MM.1S (cell line): ENCODE measurements around the gene ANKLE2.
"Not testable (repeated sequence)": the region's sequence is repeated elsewhere in the genome, so short reads cannot be mapped to it uniquely, and the experiment has no call there.

Experiments used
- DNase-seq: peaks from one replicate; pipeline ENCODE4 v3.0.0-alpha.2; 2015
- H2AFZ ChIP-seq: fragments of 300-600 bp; sonication (generic); 2 replicates; pipeline ENCODE4 v1.6.0; 2016; ENCODE audit warnings: antibody characterized with exemption, low read length
- H3F3A ChIP-seq: fragments of 300-600 bp; sonication (generic); 2 replicates; pipeline ENCODE4 v1.6.1; 2016; ENCODE audit warnings: mild to moderate bottlenecking, antibody characterized with exemption, low read length, moderate library complexity, mixed read lengths; ENCODE audit not compliant: insufficient read depth
- H3K27ac ChIP-seq: fragments of 300-600 bp; sonication (generic); 2 replicates; pipeline ENCODE4 v1.5.1; 2016; ENCODE audit warnings: mild to moderate bottlenecking, low read length
- H3K27me3 ChIP-seq: fragments of 300-600 bp; sonication (generic); replicated peaks from 2 replicates; pipeline ENCODE4 v1.6.0; 2016; ENCODE audit warnings: low read length; ENCODE audit not compliant: insufficient read depth
- H3K36me3 ChIP-seq: fragments of 300-600 bp; sonication (generic); replicated peaks from 2 replicates; pipeline ENCODE4 v1.6.1; 2016; ENCODE audit warnings: mild to moderate bottlenecking, low read length, mixed read lengths; ENCODE audit not compliant: insufficient read depth
- H3K4me1 ChIP-seq: fragments of 300-600 bp; sonication (generic); 2 replicates; pipeline ENCODE4 v1.6.1; 2016; ENCODE audit warnings: low read length, mixed read lengths
- H3K4me2 ChIP-seq: fragments of 300-600 bp; sonication (generic); 2 replicates; pipeline ENCODE4 v1.6.0; 2016; ENCODE audit warnings: low read depth, low read length
- H3K4me3 ChIP-seq: fragments of 300-600 bp; sonication (generic); 2 replicates; pipeline ENCODE4 v1.5.1; 2016; ENCODE audit warnings: low read length, mixed read lengths
- H3K79me2 ChIP-seq: fragments of 300-600 bp; sonication (generic); 2 replicates; pipeline ENCODE4 v1.6.1; 2016; ENCODE audit warnings: mixed run types, low read length, mixed read lengths
- H3K9ac ChIP-seq: fragments of 300-600 bp; sonication (generic); 2 replicates; pipeline ENCODE4 v1.6.1; 2016; ENCODE audit warnings: low read length, mixed read lengths
- H3K9me2 ChIP-seq: fragments of 300-600 bp; sonication (generic); replicated peaks from 2 replicates; pipeline ENCODE4 v1.6.1; 2016; ENCODE audit warnings: mild to moderate bottlenecking, low read length, mixed read lengths; ENCODE audit not compliant: insufficient read depth
- H3K9me3 ChIP-seq: fragments of 300-600 bp; sonication (generic); replicated peaks from 2 replicates; pipeline ENCODE4 v1.6.1; 2016; ENCODE audit warnings: mild to moderate bottlenecking, low read length, mixed read lengths; ENCODE audit not compliant: insufficient read depth
- H4K20me1 ChIP-seq: fragments of 300-600 bp; sonication (generic); 2 replicates; pipeline ENCODE4 v1.6.1; 2016; ENCODE audit warnings: mild to moderate bottlenecking, low read length, moderate library complexity, mixed read lengths; ENCODE audit not compliant: insufficient read depth
- EZH2 ChIP-seq: fragments of 300-600 bp; sonication (generic); optimal IDR thresholded peaks from 2 replicates; pipeline ENCODE3; 2017; ENCODE audit warnings: low read depth, mild to moderate bottlenecking, antibody characterized with exemption, low read length, mixed read lengths
- EZH2phosphoT487 ChIP-seq: fragments of 300-600 bp; sonication (generic); IDR thresholded peaks from 2 replicates; pipeline ENCODE4 v1.6.1; 2018; ENCODE audit warnings: antibody characterized with exemption, low read length
- TF ChIP-seq, protein P1 (sequence below): fragments of 300-600 bp; sonication (generic); IDR thresholded peaks from 2 replicates; pipeline ENCODE4 v1.5.1; 2016; ENCODE audit warnings: antibody characterized with exemption, low read length, mixed read lengths

Gene ANKLE2

DNA sequence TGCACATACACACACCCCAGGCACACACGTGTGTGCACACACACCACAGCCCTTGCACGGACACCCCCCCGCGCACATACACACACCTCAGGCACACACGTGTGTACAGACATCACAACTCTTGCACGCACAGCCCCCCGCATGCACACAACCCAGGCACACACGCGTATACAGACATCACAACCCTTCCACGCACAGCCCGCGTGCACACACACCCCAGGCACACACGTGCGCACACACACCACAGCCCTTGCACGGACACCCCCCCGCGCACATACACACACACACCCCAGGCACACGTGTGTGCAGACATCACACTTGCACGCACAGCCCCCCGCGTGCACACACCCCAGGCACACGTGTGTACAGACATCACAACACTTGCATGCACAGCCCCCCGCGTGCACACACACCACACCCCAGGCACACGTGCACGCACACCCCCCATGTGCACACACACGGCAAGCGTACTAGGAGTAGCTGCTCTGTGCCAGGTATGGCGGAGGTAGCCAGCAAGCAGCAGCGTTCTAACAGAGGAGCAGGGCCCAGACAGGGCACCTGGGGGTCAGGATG, 18.2 kb upstream of the ANKLE2 start:
- Histone ChIP-seq H3K36me3 (no peaks in the 10 kb centered on the region), H3K9me3 (no peaks in the 10 kb centered on the region), H3F3A (no peaks in the 10 kb centered on the region), H3K27me3 (no peaks in the 10 kb centered on the region), H3K4me1 (no peaks in the 10 kb centered on the region), H4K20me1 (no peaks in the 10 kb centered on the region), H2AFZ (no peak overlapping the region), H3K9me2 (no peaks in the 10 kb centered on the region), H3K27ac (no peak overlapping the region), H3K4me2 (no peak overlapping the region), H3K9ac (no peak overlapping the region), H3K79me2 (no peaks in the 10 kb centered on the region), H3K4me3 (no peak overlapping the region)
- no peak for TF ChIP-seq EZH2phosphoT487
- TF ChIP-seq, protein P1, sequence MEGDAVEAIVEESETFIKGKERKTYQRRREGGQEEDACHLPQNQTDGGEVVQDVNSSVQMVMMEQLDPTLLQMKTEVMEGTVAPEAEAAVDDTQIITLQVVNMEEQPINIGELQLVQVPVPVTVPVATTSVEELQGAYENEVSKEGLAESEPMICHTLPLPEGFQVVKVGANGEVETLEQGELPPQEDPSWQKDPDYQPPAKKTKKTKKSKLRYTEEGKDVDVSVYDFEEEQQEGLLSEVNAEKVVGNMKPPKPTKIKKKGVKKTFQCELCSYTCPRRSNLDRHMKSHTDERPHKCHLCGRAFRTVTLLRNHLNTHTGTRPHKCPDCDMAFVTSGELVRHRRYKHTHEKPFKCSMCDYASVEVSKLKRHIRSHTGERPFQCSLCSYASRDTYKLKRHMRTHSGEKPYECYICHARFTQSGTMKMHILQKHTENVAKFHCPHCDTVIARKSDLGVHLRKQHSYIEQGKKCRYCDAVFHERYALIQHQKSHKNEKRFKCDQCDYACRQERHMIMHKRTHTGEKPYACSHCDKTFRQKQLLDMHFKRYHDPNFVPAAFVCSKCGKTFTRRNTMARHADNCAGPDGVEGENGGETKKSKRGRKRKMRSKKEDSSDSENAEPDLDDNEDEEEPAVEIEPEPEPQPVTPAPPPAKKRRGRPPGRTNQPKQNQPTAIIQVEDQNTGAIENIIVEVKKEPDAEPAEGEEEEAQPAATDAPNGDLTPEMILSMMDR: no peak
- no peak for TF ChIP-seq EZH2
- DNase-seq: no peak

GRCh38 chr12:132777614-132778013, 16.0 kb upstream of the ANKLE2 start:
- H3K27ac ChIP-seq: no peak overlapping the region

DNA sequence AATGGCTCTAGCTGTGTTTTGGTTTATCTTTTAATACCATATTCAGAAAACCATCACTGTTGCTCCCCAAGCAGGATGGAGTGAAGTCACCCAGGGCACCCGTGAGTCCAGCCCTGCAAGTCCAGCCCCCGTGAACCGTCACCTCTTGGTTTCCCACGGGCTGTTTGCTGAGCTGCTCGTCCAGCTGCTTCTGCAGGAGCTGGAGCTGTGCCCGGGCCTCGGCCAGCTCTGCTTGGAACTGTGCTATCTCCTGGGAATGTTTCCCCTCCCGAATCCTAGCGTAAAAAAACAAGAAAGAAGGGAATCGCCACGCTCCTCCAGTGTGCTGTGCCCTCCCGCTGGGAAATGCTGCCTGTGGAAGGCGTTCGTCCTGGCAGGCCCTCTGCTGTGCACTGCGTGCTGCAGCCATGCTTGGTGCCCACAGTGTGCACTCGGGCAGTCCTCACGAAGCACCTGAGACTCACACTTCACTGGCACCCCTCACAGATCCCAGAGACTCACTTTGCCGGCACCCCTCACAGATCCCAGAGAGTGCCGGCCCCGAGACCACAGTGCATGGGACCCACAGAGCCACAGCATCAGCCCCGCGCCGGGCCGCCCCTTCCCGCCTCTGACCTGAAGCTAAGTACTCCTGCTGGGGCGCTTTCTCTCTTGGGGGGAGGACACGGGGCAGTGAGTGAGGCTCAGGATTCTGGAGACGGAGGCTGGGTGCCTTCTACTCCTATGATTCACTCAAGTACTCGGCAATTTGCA, 15.4 kb upstream of the ANKLE2 start:
- no peaks in the 10 kb centered on the region for H3F3A ChIP-seq
- H3K27me3 ChIP-seq: no peaks in the 10 kb centered on the region
- H3K9me3 ChIP-seq: no peaks in the 10 kb centered on the region
- H3K79me2 ChIP-seq: no peaks in the 10 kb centered on the region
- no peak overlapping the region for H2AFZ ChIP-seq
- H3K9ac ChIP-seq: no peak overlapping the region
- DNase-seq: no peak
- no peak overlapping the region for H3K4me2 ChIP-seq
- H3K36me3 ChIP-seq: no peaks in the 10 kb centered on the region
- H4K20me1 ChIP-seq: no peaks in the 10 kb centered on the region
- TF ChIP-seq EZH2phosphoT487 (no peak), EZH2 (no peak)
- TF ChIP-seq, protein P1: no peak
- no peaks in the 10 kb centered on the region for H3K9me2 ChIP-seq
- no peaks in the 10 kb centered on the region for H3K4me1 ChIP-seq
- no peak overlapping the region for H3K4me3 ChIP-seq
- H3K27ac ChIP-seq: no peak overlapping the region

More at GRCh38 chr12:132777614-132778013, 16.0 kb upstream of the ANKLE2 start:
- H3K4me1 ChIP-seq: no peaks in the 10 kb centered on the region
- H3F3A ChIP-seq: no peaks in the 10 kb centered on the region
- TF ChIP-seq EZH2 (no peak), EZH2phosphoT487 (no peak)
- TF ChIP-seq, protein P1: no peak
- no peak overlapping the region for H2AFZ ChIP-seq
- DNase-seq: no peak
- H3K36me3 ChIP-seq: no peaks in the 10 kb centered on the region
- H3K79me2 ChIP-seq: no peaks in the 10 kb centered on the region
- H3K9me2 ChIP-seq: no peaks in the 10 kb centered on the region
- H3K9me3 ChIP-seq: no peaks in the 10 kb centered on the region
- no peaks in the 10 kb centered on the region for H4K20me1 ChIP-seq
- no peaks in the 10 kb centered on the region for H3K27me3 ChIP-seq
- no peak overlapping the region for H3K4me2 ChIP-seq
- H3K9ac ChIP-seq: no peak overlapping the region
- no peak overlapping the region for H3K4me3 ChIP-seq

GRCh38 chr12:132776230-132776625, 14.6 kb upstream of the ANKLE2 start:
- H3F3A ChIP-seq, H4K20me1 ChIP-seq, H3K27me3 ChIP-seq, H3K4me1 ChIP-seq, H3K36me3 ChIP-seq, H3K9ac ChIP-seq, H3K4me2 ChIP-seq, H3K4me3 ChIP-seq, H3K27ac ChIP-seq, H2AFZ ChIP-seq, DNase-seq, H3K79me2 ChIP-seq, H3K9me3 ChIP-seq, H3K9me2 ChIP-seq: not testable (repeated sequence)
